Activated CD8-positive, alpha-beta memory T cell treated with anti-CD3 and anti-CD28 coated beads, Interleukin-2, amount 50 U/mL, for 4 hours (primary cell): ENCODE measurements around the gene TAF8.
A peak's percentile ranks its signal among the peaks of the same experiment; 100 is the strongest.
"Not testable (repeated sequence)": the region's sequence is repeated elsewhere in the genome, so short reads cannot be mapped to it uniquely, and the experiment has no call there.

Experiments
- DNase-seq: peaks from one replicate; pipeline ENCODE4 v3.0.0-alpha.2; 2020

TAF8 gene, protein sequence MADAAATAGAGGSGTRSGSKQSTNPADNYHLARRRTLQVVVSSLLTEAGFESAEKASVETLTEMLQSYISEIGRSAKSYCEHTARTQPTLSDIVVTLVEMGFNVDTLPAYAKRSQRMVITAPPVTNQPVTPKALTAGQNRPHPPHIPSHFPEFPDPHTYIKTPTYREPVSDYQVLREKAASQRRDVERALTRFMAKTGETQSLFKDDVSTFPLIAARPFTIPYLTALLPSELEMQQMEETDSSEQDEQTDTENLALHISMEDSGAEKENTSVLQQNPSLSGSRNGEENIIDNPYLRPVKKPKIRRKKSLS

DNA sequence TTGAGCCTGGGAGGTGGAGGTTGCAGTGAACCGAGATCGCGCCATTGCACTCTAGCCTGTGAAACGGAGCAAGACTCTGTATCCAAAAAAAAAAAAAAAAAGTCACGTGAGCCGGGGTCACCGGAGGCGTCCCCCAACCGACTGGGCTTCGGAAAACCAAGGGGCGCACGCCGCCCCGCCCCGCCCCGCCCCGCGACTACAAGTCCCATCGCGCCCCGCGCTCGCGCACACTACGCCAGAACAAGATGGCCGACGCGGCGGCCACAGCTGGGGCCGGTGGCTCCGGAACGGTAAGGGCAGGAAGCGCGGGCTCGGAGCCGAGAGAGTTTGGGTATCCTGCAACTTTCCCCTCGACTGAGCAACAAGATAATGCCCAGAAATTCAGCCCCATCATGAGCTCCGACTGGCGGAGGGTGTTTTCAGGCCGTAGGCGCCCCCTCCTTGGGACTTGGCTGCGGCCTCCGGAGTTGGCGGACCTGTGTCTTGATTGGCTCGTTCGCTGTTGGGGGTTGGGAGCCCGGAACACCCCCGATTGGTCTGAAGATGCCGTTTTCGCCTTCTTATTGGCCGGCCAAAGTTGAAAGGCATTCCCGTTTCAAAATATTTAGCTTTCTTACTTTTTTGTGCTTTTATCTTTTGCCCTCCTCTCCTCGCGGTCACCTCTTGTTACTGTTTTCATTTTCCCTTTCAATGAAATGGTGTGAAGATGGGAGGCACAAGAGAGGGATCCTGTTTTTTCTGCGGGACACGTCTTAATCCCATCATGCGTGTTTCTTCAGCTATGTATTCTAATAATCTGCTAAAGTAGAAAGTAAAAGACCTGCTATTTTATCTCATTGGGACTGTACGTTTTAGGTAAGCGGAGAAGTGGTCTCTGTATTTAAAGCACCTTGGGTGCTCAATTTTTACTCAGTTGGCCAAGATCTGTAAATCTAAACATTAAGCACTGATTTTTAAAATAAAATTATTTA lies at the start of gene TAF8:
TAF8 (plus strand) TSS at position 228 of the 971 bp plus-strand sequence; CDS start at position 246, 18 bp downstream.
- peak; percentile 85 for DNase-seq

DNA sequence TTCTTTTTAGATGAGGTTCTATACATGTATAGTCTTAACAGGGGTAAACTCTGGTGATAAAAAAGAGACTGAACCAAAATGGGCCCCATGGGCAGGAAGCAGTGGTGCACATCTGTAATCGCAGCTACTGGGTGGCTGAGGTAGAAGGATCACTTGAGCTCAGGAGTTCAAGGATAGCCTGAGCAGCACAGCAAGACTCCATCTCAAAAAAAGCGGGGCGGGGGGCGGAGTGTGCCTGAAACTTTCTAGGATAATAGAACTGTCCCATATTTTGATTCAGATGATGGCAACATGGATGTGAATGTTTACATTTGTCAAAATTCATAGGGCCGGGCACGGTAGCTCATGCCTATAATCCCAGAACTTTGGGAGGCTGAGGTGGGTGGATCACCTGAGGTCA lies 48.8 kb upstream of the TAF8 start:
- DNase-seq: no peak

- DNase-seq: not testable (repeated sequence)
Observed at GRCh38 chr6:42003658-42004057, 46.7 kb upstream of the TAF8 start.

DNA sequence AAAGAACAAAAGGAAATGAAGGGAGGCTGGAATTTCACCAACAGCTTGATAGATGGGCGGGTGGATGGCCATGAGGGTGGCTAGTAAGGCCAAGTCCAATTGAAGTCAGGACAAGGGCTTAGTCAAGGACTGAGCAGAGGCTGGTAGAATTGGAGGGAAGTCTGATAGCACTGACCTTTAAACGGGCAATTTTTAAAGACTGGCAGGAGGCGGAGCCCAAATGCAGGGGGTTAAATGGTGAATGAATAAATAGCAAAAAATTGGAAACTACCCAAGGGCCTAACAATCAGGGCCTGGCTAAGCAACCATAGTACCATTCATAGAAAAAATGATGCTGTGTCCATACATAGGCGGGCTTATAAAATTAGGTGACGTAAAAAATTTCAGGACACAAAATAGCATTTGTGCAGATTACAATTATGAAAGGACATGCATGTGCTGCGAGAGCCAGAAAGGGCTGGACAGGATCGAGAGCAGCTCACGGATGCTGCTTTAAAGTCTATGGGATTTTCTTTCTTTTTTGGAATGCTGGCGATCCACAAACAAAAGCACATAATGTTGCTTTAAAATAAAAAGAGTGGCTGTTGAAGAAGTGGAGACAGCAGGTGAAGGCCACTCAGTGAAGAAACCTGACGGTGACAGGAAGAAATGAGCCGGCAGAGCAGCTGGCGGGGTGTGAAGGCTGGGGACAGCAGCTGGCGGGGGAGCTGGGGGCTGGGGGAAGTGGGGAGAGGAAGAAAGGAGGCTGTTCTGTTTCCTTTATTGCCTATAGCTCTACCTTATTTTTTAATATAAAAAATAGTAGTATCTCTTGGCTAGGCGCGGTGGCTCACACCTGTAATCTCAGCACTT lies 42.8 kb upstream of the TAF8 start:
- DNase-seq: peak; percentile 61

- not testable (repeated sequence) for DNase-seq
Observed at GRCh38 chr6:42008138-42008528, 42.2 kb upstream of the TAF8 start.

- no peak for DNase-seq
Observed at GRCh38 chr6:42009844-42010184, 40.5 kb upstream of the TAF8 start.

DNA sequence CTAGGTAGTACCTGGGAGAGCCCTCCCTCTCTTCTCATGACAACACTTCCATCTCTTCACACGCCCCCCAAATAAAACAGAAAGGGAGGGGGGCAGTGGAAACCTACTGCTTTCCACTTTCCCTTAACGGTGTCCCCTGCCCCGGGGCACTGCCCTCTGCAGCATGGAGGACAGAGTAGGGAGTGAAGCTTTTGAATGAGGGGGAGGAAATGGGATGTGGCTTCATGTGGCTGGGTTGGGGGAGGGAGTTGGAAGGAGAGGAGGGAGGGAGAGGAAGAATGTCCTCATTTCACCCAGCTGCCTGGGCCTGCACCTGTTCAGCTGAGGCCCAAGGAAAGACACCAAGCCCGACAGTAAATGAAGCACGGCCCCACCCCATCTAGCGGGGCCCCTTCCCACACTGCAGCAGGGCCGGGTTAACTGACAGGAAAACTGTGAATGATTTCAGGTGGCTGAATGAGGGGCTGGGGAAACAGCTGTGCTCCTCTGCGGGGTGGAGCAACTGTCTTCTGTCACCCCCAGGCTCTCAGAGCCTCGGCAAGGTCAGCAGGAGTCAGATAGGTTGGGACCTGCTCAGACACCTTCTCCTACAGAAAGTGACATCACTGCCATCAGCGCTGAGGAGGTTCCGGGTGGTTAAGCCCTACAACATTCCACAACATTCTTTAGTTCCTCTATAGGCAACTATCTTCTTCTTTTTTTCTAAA lies 40.0 kb upstream of the TAF8 start:
- no peak for DNase-seq

DNA sequence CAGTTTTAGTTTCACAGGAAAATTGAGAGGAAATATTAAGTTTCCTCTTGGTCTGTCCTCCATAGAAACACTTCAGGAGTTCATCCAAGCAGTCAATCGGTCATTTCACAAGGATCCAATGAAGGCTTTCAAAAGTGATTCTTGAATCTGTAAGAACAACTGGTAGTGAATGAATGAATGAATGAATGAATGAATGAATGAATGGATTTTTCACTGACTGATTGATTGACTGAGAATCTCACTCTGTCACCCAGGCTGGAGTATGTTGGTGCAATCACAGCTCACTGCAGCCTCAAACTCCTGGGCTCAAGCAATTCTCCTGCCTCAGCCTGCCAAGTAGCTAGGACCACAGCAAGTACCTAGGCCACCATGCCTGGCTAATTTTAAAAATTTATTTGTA lies 39.4 kb upstream of the TAF8 start:
- no peak for DNase-seq

DNA sequence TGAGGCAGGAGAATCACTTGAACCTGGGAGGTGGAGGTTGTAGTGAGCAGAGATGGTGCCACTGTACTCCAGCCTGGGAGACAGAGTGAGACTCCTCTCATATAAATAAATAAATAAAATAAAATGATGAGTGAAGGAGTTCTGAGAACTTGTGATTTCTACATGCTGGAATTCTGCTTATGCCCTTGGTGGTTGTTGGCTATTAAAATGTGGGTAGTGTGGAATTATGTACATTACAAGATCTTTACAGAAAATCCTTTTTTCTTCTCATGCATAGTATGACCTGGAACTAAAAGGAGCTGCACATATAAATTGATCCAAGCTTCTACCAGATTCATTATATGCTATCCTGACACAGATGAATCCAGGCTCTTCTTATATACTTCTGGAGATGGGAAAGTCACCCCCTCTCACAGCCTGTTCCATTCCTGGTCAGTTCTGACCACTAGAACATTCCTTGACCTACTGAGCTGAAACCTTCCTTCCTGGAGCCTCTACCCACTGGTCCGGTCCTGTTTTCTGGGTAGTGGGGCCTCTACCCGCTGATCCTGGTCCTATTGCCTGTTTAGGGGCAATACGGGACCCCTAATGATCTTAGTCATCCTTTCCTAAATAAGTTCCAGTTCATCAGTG lies 37.7 kb upstream of the TAF8 start:
- DNase-seq: no peak

DNA sequence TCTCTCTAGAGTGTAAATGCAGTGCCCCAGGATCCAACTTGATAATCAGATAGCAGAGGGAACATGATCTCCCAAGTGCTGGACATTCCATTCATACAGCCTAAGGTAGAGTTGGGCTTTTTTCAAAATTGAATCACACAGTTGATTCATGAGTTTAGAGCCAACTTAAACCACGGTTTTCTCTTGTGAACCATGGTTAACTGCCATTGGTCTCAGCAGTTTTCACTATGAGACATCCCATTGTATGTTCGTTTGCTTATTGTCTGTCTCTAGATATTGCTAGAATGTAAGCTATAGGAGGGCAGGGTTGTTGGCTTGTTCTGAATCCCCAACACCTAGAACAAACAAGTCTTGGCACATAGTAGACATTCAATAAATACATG lies 37.2 kb upstream of the TAF8 start:
- DNase-seq: no peak

DNA sequence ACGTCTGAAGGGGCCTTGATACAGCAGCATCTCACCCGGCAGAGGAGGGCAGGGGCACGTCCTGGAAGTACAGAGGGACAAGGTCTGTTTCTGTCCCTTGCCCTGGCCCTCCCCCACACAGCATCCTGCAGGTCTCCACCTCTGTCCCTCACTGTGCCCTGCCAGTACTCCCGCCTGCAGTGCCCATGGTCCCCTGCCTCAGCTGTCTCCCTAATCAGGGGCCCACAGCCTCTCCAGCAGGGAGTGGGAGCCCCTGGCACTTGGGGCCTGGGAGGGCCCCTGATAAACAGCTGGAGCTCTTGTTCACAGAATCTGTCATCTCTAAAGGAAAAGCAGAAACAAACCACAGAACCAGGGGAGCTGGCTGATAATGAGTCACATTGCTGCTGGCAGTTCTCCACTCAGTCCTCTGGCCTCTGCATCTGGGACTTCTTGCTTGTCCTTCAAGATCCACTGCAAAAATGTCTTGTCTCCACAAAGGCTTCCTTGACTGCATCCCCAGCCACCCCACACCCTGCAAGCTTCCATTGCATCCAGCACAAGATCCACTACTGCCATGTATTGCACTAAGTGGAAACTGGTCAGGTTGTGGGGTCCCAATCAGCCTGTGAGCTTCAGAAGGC lies 33.2 kb upstream of the TAF8 start:
- peak; percentile 30 for DNase-seq

DNA sequence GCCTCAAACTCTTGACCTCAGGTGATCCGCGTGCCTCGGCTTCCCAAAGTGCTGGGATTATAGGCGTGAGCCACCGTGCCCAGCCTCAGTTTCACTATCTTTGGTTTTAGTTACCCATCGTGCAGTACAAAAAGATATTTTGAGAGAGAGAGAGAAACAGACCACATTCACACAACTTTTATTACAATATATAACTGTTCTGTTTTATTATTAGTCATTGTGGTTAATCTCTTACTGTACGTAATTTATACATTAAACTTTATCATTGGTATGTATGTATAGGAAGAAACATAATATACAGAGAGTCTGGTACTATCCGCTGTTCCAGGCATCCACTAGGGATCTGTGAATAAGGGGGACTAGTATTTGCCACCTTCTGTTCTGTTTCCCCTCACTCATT lies 29.4 kb upstream of the TAF8 start:
- no peak for DNase-seq

DNA sequence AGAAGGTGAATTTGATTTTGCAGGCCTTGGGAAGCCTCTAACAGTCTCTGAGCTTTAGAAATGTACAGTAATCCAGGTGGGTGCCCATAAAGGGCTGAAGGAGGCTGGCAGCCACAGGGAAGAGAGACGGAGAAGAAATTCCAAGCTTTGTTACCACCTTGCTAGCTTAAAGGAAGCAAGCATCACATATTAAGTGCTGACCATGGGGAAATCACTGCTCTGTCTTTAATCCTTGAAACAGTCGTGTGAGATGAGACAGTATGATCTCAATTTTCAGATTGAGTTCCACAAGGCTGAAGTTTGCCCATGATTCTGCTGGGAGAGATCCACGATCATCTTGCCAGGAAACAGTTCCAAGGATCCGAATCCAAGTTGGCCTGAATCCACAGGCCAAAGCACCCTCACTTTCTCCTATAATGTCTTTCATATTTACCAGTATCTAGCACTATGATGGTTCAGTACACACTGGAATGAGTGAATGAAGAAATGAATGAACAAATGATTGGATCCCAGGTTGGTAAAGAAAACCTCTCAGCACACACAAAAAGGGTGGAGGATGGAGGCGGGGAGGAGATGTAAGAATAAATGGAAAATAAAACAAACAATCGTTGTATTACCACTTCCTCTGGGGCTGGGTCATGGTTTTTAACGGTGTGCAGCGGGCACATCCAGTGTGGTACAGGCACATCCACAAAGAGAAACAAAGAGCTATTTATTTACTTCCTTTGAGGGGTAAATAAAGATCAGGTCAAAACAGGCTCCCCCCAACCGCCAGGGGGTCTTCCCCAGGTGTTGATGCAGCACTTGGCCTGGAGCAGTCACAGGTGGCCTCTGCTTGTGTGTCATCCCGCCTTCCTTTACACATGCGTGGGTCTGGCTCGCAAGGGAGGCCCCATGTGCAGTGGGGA lies 28.2 kb upstream of the TAF8 start:
- peak; percentile 68 for DNase-seq

- no peak for DNase-seq
Observed at GRCh38 chr6:42022755-42023384, 27.5 kb upstream of the TAF8 start.

- DNase-seq: no peak
Observed at GRCh38 chr6:42025066-42025844, 25.1 kb upstream of the TAF8 start.

DNA sequence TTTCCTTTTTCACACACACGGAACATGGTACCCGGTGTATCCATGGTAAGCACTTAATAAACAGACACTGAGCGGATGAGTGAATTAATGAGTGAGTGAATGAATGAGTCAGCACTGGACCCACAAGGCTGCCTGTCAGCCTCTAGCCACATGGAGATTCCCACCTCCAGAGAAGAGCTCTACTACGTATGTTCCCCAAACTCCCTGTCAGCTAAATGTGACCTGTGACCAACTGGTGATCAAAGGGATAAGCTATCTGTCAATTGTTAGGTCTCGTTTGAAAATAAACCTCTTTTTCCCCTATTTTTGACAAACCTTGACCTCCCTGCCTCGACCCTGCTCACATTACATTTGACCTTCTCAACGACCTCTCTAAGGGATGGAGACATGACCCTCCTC lies 24.5 kb upstream of the TAF8 start:
- no peak for DNase-seq

DNA sequence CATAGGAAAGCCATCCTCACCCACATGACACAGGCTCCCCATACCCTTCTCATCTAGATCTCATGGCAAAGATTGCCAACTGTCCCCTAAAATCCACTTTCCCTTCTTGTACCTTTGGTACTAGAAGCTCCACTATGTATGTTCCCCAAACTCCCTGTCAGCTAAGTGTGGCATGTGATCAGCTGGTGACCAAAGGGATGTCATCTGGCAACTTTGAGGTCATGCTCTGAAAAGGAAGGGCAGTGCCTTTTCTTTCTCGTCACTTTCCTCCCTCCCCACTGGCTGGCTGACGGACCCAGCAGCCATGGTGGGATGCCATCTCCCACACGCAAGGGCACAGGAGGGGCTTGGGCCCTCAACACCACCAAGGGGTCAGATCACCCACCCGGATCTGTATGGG lies 23.8 kb upstream of the TAF8 start:
- no peak for DNase-seq

- DNase-seq: no peak
Observed at GRCh38 chr6:42028234-42029061, 21.9 kb upstream of the TAF8 start.
